ENCODE data around the gene GNL3L.
"Not testable (repeated sequence)": the region's sequence is repeated elsewhere in the genome, so short reads cannot be mapped to it uniquely, and the experiment has no call there.

GNL3L gene
- total RNA-seq = 84.8 to 163 reads per million in 2 experiments

- DNase-seq (ENCODE audit: low read depth) = peak; percentile 72
These were observed at the start of gene GNL3L for GRCh38 chrX:54529552-54530356. GNL3L (plus strand) TSS chrX:54530219; CDS start chrX:54532567, 2,348 bp downstream.

GRCh38 chrX:54482839-54483593 lies 47.0 kb upstream of the GNL3L start:
- no peak for DNase-seq (ENCODE audit: low read depth)

GRCh38 chrX:54483946-54484345 lies 46.1 kb upstream of the GNL3L start:
- DNase-seq (ENCODE audit: low read depth) = no peak

GRCh38 chrX:54484666-54485065 lies 45.4 kb upstream of the GNL3L start:
- no peak for DNase-seq (ENCODE audit: low read depth)

- not testable (repeated sequence) for DNase-seq (ENCODE audit: low read depth)
These were observed 40.2 kb upstream of the GNL3L start for GRCh38 chrX:54489819-54490218.

- no peak for DNase-seq (ENCODE audit: low read depth)
These were observed 37.7 kb upstream of the GNL3L start for GRCh38 chrX:54492340-54492739.

- no peak for DNase-seq (ENCODE audit: low read depth)
These were observed 35.6 kb upstream of the GNL3L start for GRCh38 chrX:54494166-54494988.

GRCh38 chrX:54494989-54495813 lies 34.8 kb upstream of the GNL3L start:
- DNase-seq (ENCODE audit: low read depth) = no peak

- DNase-seq (ENCODE audit: low read depth) = peak; percentile 15
These were observed 34.1 kb upstream of the GNL3L start, which contains the start of gene FGD1 for GRCh38 chrX:54495814-54496516. FGD1 (minus strand) TSS chrX:54496234; CDS start chrX:54495432, 802 bp downstream.

- no peak for DNase-seq (ENCODE audit: low read depth)
These were observed 33.5 kb upstream of the GNL3L start for GRCh38 chrX:54496517-54496852.

- no peak for DNase-seq (ENCODE audit: low read depth)
These were observed 33.1 kb upstream of the GNL3L start for GRCh38 chrX:54496936-54497335.

- no peak for DNase-seq (ENCODE audit: low read depth)
These were observed 20.6 kb upstream of the GNL3L start for GRCh38 chrX:54509400-54509799.

- no peak for DNase-seq (ENCODE audit: low read depth)
These were observed 868 bp upstream of the GNL3L start for GRCh38 chrX:54529151-54529550.

- DNase-seq (ENCODE audit: low read depth) = no peak
These were observed 410 bp downstream of the GNL3L start for GRCh38 chrX:54530357-54530900.

- no peak for DNase-seq (ENCODE audit: low read depth)
These were observed 4.3 kb downstream of the GNL3L start for GRCh38 chrX:54534271-54534670.

- DNase-seq (ENCODE audit: low read depth) = no peak
These were observed 10.3 kb downstream of the GNL3L start for GRCh38 chrX:54540289-54540688.

- not testable (repeated sequence) for DNase-seq (ENCODE audit: low read depth)
These were observed 12.2 kb downstream of the GNL3L start for GRCh38 chrX:54542239-54542638.

- no peak for DNase-seq (ENCODE audit: low read depth)
These were observed 20.8 kb downstream of the GNL3L start for GRCh38 chrX:54550821-54551220.

GRCh38 chrX:54551801-54552200 lies 21.8 kb downstream of the GNL3L start:
- no peak for DNase-seq (ENCODE audit: low read depth)

- DNase-seq (ENCODE audit: low read depth) = not testable (repeated sequence)
These were observed 25.0 kb downstream of the GNL3L start for GRCh38 chrX:54555006-54555405.

Measured in T follicular helper cell (primary cell).